ENCODE measurements around the gene CTBP2. TPM values are rescaled to one million over a fixed set of nuclear protein-coding genes. Genes with fewer than 3 reads are reported as not detected.

CTBP2 gene
- total RNA-seq, 2 donors from 2014 or later: 75.3 to 109 TPM

- H3K4me1 ChIP-seq (ENCODE audit: control insufficient read depth, insufficient read depth, low read length): no peaks in the 10 kb centered on the region
- peaks cover 40% of the 10 kb centered on the region for H3K36me3 Mint-ChIP-seq (ENCODE audit: low read depth)
- H3K36me3 ChIP-seq (ENCODE audit: control insufficient read depth, insufficient read depth, low read length): peaks cover 61% of the 10 kb centered on the region
- H3K4me3 ChIP-seq (ENCODE audit: low read length): no peak overlapping the region
- H3K4me1 Mint-ChIP-seq: no peaks in the 10 kb centered on the region
- TF ChIP-seq CTCF (conservative IDR thresholded peaks at IDR 0.05): no peak
- no peaks in the 10 kb centered on the region for H3K27me3 Mint-ChIP-seq (ENCODE audit: insufficient read depth)
- H3K9ac ChIP-seq (ENCODE audit: extremely low read depth, low read length, poor library complexity, severe bottlenecking): no peak overlapping the region
- no peak overlapping the region for H3K27ac ChIP-seq (ENCODE audit: low read depth, low read length)
- DNase-seq: no peak
- no peaks in the 10 kb centered on the region for H3K9me3 Mint-ChIP-seq
- H3K4me3 Mint-ChIP-seq: no peak overlapping the region
- no peak overlapping the region for H3K27ac Mint-ChIP-seq
- 94 to 98% methylated on average over 4 to 5 of the region's 5 CpGs for WGBS, 2 experiments (ENCODE audit: insufficient coverage in 1 of 2, insufficient read length in 1 of 2)
- no peaks in the 10 kb centered on the region for H3K9me3 ChIP-seq (ENCODE audit: control insufficient read depth, low read length)
- no peaks in the 10 kb centered on the region for H3K27me3 ChIP-seq (ENCODE audit: control insufficient read depth, insufficient read depth, low read length, poor library complexity, severe bottlenecking)
These were observed 186.2 kb downstream of the CTBP2 start for GRCh38 chr10:124974131-124974530.

GRCh38 chr10:124972637-124973036 is 187.7 kb downstream of the CTBP2 start:
- Mint-ChIP-seq H3K9me3 (no peaks in the 10 kb centered on the region), H3K4me1 (no peaks in the 10 kb centered on the region), H3K27ac (no peak overlapping the region), H3K36me3 (ENCODE audit: low read depth) (peaks cover 50% of the 10 kb centered on the region), H3K4me3 (no peak overlapping the region), H3K27me3 (ENCODE audit: insufficient read depth) (no peaks in the 10 kb centered on the region)
- Histone ChIP-seq H3K9me3 (ENCODE audit: control insufficient read depth, low read length) (no peaks in the 10 kb centered on the region), H3K9ac (ENCODE audit: extremely low read depth, low read length, poor library complexity, severe bottlenecking) (no peak overlapping the region), H3K27ac (ENCODE audit: low read depth, low read length) (no peak overlapping the region), H3K27me3 (ENCODE audit: control insufficient read depth, insufficient read depth, low read length, poor library complexity, severe bottlenecking) (no peaks in the 10 kb centered on the region), H3K36me3 (ENCODE audit: control insufficient read depth, insufficient read depth, low read length) (peaks cover 68% of the 10 kb centered on the region), H3K4me1 (ENCODE audit: control insufficient read depth, insufficient read depth, low read length) (no peaks in the 10 kb centered on the region), H3K4me3 (ENCODE audit: low read length) (no peak overlapping the region)
- 93 to 96% methylated on average over 4 to 7 of the region's 7 CpGs for WGBS, 2 experiments (ENCODE audit: insufficient coverage in 1 of 2, insufficient read length in 1 of 2)
- no peak for TF ChIP-seq CTCF (conservative IDR thresholded peaks at IDR 0.05)
- DNase-seq: no peak

GRCh38 chr10:124971276-124971675 is 189.1 kb downstream of the CTBP2 start:
- no peak for DNase-seq
- no peaks in the 10 kb centered on the region for H3K9me3 Mint-ChIP-seq
- Histone ChIP-seq H3K27me3 (ENCODE audit: control insufficient read depth, insufficient read depth, low read length, poor library complexity, severe bottlenecking) (no peaks in the 10 kb centered on the region), H3K36me3 (ENCODE audit: control insufficient read depth, insufficient read depth, low read length) (peaks cover 80% of the 10 kb centered on the region), H3K4me1 (ENCODE audit: control insufficient read depth, insufficient read depth, low read length) (no peaks in the 10 kb centered on the region), H3K9me3 (ENCODE audit: control insufficient read depth, low read length) (no peaks in the 10 kb centered on the region), H3K27ac (ENCODE audit: low read depth, low read length) (no peak overlapping the region), H3K4me3 (ENCODE audit: low read length) (no peak overlapping the region), H3K9ac (ENCODE audit: extremely low read depth, low read length, poor library complexity, severe bottlenecking) (no peak overlapping the region)
- H3K4me3 Mint-ChIP-seq: no peak overlapping the region
- no peaks in the 10 kb centered on the region for H3K27me3 Mint-ChIP-seq (ENCODE audit: insufficient read depth)
- peaks cover 59% of the 10 kb centered on the region for H3K36me3 Mint-ChIP-seq (ENCODE audit: low read depth)
- TF ChIP-seq CTCF (conservative IDR thresholded peaks at IDR 0.05): no peak
- no peak overlapping the region for H3K27ac Mint-ChIP-seq
- peaks cover 4% of the 10 kb centered on the region for H3K4me1 Mint-ChIP-seq
- 83 to 95% methylated on average over 1 to 2 of the region's 2 CpGs for WGBS, 2 experiments (ENCODE audit: insufficient coverage in 1 of 2, insufficient read length in 1 of 2)

Measured in endodermal cell (in vitro differentiated cells).